ENCODE results near the gene FUT3.
"Not testable (repeated sequence)": the region's sequence is repeated elsewhere in the genome, so short reads cannot be mapped to it uniquely, and the experiment has no call there.

The FUT3 gene

DNA sequence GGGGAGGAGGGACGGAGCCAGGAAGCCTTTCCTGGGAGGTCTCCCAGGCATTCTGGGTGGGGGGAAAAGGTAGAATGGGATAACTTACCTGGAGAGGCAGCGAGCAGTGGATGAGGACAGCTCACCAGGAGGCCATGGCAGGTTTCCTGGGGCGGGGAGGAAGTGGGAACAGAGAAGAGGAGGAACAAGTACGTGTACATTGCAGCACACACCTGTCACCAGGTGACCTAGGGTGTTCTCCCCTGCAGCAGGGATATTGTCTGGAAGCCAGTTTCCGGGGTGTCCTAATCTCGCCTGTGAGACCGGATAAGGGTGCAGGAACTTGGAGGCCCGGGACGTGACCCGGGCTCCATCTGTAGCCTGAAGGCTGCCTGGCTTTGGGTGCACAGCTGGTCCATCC is at the start of gene FUT3:
FUT3 (minus strand) TSS at position 148 of the 400 bp plus-strand sequence.
- no peak for DNase-seq

GRCh38 chr19:5900976-5901375 is 49.7 kb upstream of the FUT3 start:
- DNase-seq, result no peak

DNA sequence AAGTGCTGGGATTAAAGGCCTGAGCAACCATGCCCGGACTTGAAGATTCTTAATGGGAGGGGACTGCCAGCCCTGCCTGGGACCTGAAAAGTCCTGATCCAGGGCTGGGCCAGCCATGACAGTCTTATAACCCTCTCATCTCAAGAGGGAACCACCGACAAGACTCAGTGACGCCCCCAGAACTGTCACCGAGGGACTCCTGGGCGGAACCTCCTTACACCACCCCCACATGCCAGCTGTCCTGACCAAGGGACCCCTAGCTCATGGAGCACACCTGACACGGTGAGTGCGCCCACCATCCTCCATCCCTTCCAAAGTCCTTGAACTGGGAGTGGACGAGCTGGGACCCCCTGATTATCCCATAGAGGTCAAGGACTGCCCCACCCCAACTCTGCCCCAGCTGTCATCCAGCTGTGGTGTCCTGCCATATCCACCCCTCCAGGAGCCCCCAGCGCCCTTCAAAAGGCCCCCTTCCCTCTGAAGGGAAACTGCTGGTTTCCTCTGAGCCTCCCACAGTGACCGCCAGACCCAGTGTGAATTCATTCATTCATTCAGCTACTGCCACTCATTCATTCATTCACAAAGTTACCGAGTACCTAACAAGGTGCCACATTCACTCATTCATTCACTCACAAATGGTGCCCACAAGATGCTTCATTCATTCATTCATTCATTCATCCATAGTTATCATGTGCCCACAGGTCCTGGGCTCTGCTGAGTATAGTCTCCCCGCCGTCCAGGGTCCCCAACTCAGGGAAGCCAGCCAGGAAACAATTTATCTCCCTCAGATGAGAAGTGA is 48.7 kb upstream of the FUT3 start:
- no peak for DNase-seq

- DNase-seq, result no peak
These were observed 46.1 kb upstream of the FUT3 start for GRCh38 chr19:5897189-5897969.

DNA sequence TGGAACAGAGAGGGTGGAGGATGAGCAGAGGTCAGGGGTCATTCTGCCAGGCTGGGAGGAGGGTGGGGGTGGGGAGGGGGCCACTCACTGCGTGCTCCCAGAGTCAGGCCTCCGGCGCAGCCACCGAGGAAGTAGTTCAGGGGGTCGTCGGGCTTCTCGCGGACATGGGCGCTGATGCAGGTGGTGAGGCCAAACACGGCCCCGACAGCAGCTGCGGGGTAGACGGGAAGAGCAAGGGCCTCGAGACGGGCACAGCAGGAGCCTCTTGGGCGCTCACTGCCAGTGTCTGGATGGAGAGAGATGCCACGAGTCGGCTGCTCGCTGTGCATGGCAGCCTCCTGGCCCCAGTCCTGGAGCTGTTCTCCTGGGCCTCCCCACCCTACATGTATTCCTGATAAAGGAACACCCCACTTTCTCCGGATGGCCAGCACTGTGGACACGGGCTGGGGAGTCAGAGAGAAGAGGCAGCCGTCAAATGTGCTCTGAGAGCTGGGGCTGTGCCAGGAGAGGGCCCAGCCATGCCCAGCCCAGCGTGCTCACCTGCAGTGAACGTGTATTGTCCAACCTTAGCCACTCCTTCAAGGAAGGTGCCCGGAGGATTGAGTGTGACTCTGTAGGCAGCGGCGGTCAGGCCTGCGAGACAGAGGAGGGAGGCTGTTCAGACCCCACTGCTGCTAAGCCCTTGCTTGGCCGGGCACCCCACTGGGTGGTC is 45.3 kb upstream of the FUT3 start:
- no peak for DNase-seq

GRCh38 chr19:5895890-5896289 is 44.6 kb upstream of the FUT3 start:
- DNase-seq, result no peak

DNA sequence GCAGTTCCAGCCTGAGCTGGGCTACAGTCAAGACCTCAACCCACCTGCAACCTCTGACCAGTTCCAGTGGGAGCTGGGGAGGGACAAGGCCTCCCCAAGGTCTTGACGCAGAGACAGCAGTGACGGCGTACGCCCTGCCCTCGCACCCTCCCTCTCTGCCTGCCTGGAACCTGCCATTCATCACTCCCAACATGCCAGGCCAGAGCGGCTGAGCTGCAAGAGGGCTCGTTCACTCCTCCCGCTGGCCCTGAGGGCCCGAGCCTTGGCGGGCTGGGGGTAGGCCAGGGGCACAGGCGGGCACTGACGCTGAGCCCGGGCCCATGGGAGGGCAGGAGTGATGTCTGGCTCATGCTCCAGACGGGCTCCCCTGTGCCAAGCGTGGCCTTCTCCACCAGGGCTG is 44.2 kb upstream of the FUT3 start:
- no peak for DNase-seq

DNA sequence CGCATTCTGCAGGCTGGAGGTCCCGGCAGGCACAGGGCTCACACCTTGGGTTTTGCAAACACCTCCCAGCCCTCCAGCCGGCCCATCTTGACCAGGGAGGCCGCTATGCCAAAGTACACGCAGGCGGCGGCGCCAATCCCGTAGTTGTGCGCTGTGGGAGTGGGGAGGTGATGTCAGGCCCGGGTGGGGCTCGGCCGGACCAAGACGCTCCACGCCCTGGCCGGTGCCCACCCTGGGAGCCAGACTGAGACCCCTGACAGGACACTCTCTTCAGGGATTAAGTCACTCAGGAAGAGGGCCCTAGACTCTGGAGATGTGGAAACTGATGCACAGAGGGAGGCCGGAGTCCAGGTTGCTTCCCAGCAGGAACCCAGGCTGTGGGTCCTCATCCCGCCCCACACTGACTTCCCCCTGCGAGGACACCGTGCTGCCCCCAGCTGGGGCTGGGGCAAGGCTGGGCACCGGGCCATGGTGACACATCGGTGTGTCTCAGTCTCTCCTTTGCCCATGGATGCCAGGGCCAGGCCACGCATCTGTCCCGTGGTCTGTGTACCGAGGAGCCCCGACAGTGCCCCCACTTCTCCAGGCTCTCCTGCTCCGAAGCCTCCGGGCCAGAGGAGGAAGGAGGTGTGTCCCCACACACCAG is 43.6 kb upstream of the FUT3 start:
- DNase-seq, result no peak

DNA sequence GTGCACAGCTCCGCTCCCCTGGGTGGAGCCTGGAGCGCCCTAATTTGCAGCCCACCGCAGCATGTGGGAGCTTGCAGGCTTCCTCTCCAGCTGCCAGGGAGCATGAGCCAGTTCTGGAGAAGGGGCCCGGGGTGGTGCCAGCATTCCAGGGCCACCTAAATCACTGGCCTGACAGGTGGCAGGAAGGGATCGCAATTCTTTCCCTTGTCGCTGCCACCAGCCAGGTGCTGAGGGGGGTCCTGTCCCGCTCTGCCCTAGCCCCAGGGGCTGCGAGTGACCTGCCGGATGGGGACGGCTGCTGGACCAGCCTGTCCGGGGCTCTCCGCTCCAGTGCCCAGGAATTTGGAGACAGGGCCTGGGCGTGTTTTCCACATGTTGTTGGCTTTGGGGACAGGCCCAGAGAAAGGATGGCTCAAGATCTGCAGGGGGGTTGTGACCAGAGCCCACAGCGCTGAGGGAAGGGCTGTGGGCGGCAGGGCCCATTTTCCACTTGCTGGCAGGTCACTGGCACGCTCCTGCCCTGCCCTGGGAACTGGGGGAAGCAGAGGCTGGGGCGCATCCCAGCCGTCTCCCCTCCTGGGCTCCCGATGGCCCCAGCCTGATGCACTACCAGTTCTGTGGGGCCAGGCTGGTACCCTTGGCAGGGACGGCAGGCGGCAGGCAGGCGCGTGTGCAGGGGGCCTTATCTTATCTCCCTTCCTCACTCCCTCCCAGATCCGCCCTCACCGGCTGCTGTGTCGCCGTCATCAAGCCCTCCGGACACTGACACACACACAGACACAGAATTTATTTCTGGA is 42.9 kb upstream of the FUT3 start:
- no peak for DNase-seq

DNA sequence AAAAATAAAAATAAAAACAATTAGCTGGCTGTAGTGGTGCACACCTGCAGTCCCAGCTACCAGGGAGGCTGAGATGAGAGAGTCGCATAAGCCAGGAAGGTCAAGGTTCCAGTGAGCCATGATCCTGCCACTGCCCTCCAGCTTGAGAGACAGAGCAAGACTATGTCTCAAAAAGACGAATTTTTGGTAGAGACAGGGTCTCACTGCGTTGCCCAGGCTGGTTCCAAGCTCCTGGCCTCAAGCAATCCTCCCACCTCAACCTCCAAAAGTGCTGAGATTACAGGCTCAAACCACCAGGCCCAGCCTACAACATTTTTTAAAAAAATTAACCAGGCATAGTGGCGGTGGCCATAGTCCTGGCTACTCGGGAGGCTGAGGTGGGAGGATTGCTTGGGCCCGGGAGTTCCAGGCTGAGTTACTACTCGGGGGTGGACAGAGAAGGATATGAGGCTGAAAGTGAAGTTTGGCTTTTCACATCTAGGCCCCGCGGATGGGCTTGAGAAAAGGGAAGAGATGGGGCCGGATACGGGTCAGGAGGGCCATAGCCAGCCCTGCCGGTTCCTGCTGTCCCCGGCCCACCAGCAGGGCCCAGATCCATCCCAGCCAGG is 42.2 kb upstream of the FUT3 start:
- DNase-seq, result no peak

DNA sequence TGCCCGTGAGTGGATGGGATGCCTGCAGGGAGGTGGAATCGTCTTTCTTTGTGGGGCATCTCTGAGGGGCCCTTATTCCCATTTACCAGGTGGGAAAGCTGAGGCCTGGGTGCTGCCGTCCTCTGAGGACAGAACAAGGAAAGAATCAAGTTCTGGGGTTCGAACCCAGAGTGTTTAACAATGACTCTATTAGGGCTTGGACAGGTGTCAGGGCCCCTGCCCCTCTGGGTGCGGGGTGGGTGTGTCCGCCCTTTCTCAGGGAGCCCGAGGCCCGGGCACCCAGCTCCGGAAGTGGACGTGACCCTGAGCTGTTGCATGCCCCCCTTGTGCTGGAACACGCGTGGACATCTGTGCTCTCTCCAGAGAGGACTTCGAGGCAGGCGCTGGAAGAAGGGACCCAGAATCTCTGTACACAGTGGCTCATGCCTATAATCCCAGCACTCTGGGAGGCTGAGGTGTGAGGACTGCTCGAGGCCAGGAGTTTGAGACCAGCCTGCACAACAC is 41.6 kb upstream of the FUT3 start:
- DNase-seq, result no peak

GRCh38 chr19:5891938-5892771 is 40.9 kb upstream of the FUT3 start:
- DNase-seq, result no peak

- DNase-seq, result no peak
These were observed 40.3 kb upstream of the FUT3 start for GRCh38 chr19:5891572-5891937.

DNA sequence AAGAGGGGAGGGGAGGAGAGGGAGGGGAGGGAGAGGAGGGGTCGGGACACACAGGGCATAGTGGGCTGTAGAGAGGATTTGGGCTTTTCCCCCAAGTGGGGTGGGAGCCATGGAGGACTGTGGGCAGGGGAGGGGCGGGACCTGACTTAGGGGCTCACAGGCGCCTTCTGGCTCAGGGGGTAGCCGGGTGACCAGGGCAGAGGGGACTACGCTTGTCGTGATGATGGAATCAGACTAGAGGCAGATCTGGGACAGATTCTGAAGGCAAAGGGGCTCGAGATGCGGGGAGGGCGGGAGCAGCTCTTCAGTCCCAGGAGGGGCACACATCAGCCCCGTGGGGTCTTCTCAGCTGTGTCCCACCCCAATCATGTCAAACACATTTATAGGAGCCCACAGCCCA is 38.9 kb upstream of the FUT3 start:
- DNase-seq, result no peak

- DNase-seq, result no peak
These were observed 38.2 kb upstream of the FUT3 start for GRCh38 chr19:5889288-5889971.

GRCh38 chr19:5884065-5884811 is 33.0 kb upstream of the FUT3 start:
- DNase-seq, result not testable (repeated sequence)

GRCh38 chr19:5883157-5883873 is 32.1 kb upstream of the FUT3 start:
- DNase-seq, result not testable (repeated sequence)

GRCh38 chr19:5882421-5882968 is 31.2 kb upstream of the FUT3 start:
- no peak for DNase-seq

Data from activated T-cell treated with anti-CD3 and anti-CD28 coated beads for 4 hours (primary cell).